Right lobe of liver (tissue), 4 donors: ENCODE measurements around the gene PRDM16.

Experiments used
- POLR2A ChIP-seq: fragments of 450-650 bp; IDR thresholded peaks from one replicate; pipeline ENCODE4 v1.6.1; 2017; ENCODE audit warnings: antibody characterized with exemption, mild to moderate bottlenecking
- TF ChIP-seq, protein P1 (sequence below), 4 donors: fragments of 200-600 bp in 3 of 4; fragments of 450-650 bp in 1 of 4; IDR thresholded peaks; one replicate each; pipeline versions ENCODE4 v1.5.1 to v1.8.0; 2016 to 2022; ENCODE audit warnings: antibody characterized with exemption in 4 of 4, mild to moderate bottlenecking in 2 of 4
- donor health status: DM: no; HTN: no; CAD: no.
- donor health status: DM: no; HTN: no; CAD: no.
- donor health status: DM: no; HTN: yes; CAD: no.

DNA sequence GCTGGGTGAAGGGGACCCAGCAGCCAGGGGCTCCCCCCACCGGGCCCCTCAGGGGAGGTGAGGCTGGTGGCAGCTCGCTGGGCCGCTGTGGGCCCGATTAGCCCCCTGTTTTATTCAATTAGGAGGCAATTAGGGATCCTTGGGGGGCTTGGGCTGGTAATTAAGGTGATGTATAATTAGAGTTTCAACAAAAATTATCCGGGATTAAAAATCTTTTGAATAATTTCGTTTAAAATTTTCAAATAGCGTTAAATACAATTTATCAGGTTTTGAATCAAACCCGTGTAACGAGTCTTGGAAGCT, 4.1 kb downstream of the PRDM16 start:
- TF ChIP-seq, protein P1, sequence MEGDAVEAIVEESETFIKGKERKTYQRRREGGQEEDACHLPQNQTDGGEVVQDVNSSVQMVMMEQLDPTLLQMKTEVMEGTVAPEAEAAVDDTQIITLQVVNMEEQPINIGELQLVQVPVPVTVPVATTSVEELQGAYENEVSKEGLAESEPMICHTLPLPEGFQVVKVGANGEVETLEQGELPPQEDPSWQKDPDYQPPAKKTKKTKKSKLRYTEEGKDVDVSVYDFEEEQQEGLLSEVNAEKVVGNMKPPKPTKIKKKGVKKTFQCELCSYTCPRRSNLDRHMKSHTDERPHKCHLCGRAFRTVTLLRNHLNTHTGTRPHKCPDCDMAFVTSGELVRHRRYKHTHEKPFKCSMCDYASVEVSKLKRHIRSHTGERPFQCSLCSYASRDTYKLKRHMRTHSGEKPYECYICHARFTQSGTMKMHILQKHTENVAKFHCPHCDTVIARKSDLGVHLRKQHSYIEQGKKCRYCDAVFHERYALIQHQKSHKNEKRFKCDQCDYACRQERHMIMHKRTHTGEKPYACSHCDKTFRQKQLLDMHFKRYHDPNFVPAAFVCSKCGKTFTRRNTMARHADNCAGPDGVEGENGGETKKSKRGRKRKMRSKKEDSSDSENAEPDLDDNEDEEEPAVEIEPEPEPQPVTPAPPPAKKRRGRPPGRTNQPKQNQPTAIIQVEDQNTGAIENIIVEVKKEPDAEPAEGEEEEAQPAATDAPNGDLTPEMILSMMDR (IDR thresholded peaks at IDR 0.05): no peak
- no peak for TF ChIP-seq POLR2A
